HG03139 (cell line): ENCODE data around the gene ADAM19.
A peak's percentile ranks its signal among the peaks of the same experiment; 100 is the strongest.

Experiments used
- ATAC-seq: cut with Tn5 transposase; IDR thresholded peaks from one replicate; pipeline ENCODE4 v1.9.1; 2021; ENCODE audit not compliant: unreplicated experiment

ADAM19 gene

DNA sequence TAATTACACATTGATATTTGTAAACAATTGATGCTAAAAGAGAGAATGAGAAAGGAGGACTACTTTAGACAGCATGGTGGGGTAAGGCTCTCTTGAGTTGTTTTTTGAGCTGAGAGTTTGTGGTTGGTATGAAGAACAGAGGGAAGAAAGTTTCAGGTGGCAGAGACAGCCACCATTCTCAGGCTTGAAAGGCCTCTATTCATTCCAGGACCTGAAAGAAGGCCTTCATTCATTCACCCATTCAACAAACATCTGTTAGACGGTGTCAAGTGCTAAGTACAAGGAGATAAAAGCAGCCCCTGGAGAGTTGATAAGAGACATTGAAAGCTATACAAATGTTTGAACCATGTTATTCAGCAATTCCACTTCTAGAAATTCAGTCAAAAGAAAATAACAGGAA lies 21.7 kb upstream of the ADAM19 start:
- ATAC-seq = no peak

DNA sequence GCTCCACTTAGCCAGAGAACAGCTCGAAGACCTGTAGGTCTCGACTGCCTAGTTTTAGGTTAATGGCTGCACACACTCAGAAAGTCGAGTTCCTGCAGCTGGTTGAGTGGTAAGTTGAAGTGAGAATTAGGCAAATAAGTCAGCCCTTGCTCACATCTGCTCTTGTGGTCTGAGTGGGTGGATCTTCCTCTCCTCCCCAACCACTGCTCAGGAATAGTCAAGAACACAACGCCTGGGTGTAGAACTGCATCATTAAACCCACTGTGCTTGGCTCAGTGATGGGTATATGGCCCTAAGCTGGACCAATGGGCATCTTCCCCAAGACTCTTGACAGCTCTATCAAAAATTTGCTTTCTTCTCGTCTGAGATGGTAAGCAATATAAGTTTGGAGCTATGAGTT lies 20.9 kb upstream of the ADAM19 start:
- peak; percentile 84 for ATAC-seq

DNA sequence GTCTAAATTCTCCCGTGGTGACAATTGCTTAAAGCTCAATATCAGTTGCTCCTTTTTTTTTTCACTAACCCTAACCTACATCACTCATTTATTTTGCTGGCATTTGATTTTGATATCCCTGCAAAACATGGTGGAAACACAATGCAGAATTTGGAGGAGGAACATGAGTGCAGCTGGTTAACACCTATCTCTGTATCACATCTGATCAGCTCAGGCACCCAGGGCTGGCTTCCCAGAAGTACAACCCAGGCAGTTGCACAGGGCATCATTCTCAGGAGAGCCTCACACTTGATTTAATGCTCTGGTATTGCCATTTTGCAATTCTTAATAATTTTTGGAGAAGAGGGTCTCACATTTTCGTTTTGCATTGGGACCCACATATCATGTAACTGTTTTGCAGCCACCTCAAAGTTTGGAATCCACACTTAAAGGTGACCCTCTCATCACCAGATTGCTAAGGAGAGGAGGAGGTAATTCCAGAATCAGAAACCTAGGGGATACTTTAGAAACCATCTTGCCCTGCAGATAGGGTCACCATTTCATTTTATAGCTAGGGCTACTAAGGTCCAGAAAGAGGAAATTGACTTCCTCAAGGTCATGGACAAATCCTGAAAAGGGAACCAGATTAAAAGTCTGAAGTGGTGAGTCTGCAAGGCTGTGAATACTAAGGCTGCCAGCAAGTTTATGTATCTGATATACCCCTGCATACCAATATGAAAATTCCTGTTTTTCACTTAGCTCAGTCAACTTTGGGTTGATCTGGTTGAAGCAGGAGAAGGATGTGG lies 19.3 kb upstream of the ADAM19 start:
- ATAC-seq = no peak

DNA sequence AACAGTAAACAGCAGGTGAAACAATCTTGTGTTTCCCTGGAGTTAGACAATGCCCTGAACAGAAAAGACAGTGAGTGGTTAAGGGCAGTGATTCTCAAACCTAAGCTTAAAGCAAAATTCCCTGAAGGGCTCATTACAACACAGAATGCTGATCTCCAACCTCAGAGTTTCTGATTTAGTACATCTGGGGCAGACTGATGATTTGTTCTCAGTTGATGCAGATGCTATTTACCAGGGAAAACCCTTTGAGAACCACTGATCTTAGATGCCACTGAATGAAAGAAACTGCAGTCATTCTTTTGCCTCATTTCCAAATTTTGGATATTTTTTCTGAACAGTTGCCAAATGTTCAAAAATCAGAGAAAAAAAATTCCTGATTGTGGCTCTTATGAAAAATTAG lies 18.7 kb upstream of the ADAM19 start:
- ATAC-seq = no peak

DNA sequence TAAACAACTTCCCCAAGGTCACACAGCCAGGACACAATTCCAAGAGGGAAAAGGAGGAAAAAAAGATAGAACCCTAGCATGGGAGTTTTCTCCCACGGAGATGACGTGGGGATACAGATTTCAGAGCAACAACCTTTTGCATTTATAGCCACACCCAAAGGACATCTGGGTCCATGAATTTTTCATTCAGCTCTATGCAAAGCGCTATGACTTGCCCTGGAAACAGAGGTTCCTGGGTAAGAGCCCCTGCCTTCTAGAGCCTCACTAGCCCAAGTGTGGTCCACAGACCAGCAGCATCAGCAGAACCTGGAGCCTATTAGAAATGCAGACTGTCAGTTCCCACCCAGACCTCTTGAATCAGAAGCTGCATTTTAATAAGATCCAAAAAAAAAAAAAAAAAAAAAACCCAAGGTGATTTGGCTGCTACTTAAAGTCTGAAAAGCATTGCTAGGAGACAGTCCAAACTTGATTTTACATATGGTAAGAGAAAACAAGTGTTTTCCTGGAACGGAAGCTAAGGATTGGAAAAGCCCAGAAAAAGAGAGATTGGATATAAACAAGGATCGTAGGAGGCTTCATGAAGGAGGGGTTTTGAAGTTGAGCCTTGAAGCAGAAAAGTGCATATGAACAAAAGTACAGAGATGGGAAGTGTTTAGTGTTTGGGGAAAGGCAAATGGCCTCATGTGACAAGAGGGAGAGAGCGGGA lies 17.6 kb upstream of the ADAM19 start:
- no peak for ATAC-seq

GRCh38 chr5:157592594-157592993 lies 17.0 kb upstream of the ADAM19 start:
- ATAC-seq = no peak

- ATAC-seq = no peak
These were observed 14.9 kb upstream of the ADAM19 start for GRCh38 chr5:157590478-157590877.

- ATAC-seq = no peak
These were observed 9.1 kb upstream of the ADAM19 start for GRCh38 chr5:157584628-157585027.

GRCh38 chr5:157582731-157583620 lies 7.4 kb upstream of the ADAM19 start:
- no peak for ATAC-seq

DNA sequence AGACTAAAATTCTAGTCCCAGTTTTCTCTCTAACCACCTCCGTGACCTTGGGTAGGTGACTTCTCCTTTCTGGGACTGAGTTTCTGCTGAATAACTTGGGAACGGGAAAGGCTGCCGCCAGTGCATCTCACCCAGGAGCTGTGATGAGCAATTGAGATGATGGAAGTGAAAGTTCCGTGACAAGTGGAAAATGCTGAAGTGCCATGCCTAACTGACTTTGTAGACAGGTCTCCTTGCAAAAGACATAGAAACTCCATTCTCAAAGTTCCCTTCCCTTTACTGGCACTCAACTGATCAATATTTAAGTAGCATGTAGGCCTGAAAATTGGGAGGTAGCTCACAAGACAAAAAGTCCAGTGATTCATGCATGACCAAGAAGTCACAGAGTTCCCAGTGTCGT lies 6.3 kb upstream of the ADAM19 start:
- ATAC-seq = no peak

- no peak for ATAC-seq
These were observed 2.7 kb upstream of the ADAM19 start for GRCh38 chr5:157578079-157578780.

- no peak for ATAC-seq
These were observed 1.1 kb upstream of the ADAM19 start for GRCh38 chr5:157576678-157577077.

- ATAC-seq = no peak
These were observed 857 bp downstream of the ADAM19 start for GRCh38 chr5:157574456-157575380.

- ATAC-seq = peak; percentile 91
These were observed 4.2 kb downstream of the ADAM19 start for GRCh38 chr5:157571357-157571827.

- ATAC-seq = no peak
These were observed 4.9 kb downstream of the ADAM19 start for GRCh38 chr5:157570531-157571200.

GRCh38 chr5:157568720-157569119 lies 6.9 kb downstream of the ADAM19 start:
- no peak for ATAC-seq

DNA sequence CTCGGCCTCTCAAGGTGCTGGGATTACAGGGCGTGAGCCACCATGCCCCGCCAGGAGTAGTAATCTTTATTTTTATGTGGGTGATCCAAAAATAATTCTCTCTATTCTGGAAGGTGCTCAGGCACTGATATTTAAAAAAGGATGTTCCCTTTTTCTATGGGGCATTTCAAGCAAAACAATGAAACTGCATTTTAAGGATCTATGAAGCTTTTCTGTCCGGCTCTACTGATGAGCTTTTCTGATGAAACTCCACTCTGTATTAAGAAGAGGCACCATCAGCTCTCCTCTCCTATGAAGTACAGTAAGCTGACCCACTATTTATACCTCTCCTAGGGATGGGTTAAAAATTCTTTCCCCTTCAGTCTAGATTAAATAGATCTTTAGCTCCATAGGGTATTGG lies 7.4 kb downstream of the ADAM19 start:
- no peak for ATAC-seq

GRCh38 chr5:157566902-157567489 lies 8.6 kb downstream of the ADAM19 start:
- ATAC-seq = no peak
